Amniotic epithelial cell (primary cell): Measurements from ENCODE around the gene LRRC43.

ENCODE experiments used
- DNase-seq: peaks from one replicate; pipeline ENCODE4 v3.0.0-alpha.2; 2010; ENCODE audit warnings: low read depth

The LRRC43 gene

GRCh38 chr12:122182887-122183587 is at the start of gene LRRC43:
Gene LRRC43 (plus strand): TSS chr12:122183123. CDS start chr12:122183145, 22 bp downstream.
- no peak for DNase-seq

- DNase-seq = no peak
Observed at GRCh38 chr12:122133192-122133950, 49.6 kb upstream of the LRRC43 start.

GRCh38 chr12:122135437-122136031 is 47.4 kb upstream of the LRRC43 start:
- DNase-seq = no peak

- DNase-seq = no peak
Observed at GRCh38 chr12:122137229-122137628, 45.7 kb upstream of the LRRC43 start.

GRCh38 chr12:122137681-122138080 is 45.2 kb upstream of the LRRC43 start:
- DNase-seq = no peak

GRCh38 chr12:122138181-122138580 is 44.7 kb upstream of the LRRC43 start:
- no peak for DNase-seq

- no peak for DNase-seq
Observed at GRCh38 chr12:122138616-122139015, 44.3 kb upstream of the LRRC43 start.

GRCh38 chr12:122139266-122139665 is 43.7 kb upstream of the LRRC43 start:
- DNase-seq = no peak

- DNase-seq = no peak
Observed at GRCh38 chr12:122139941-122140340, 43.0 kb upstream of the LRRC43 start.

- DNase-seq = no peak
Observed at GRCh38 chr12:122140467-122141257, 42.3 kb upstream of the LRRC43 start.

- no peak for DNase-seq
Observed at GRCh38 chr12:122141911-122142725, 40.8 kb upstream of the LRRC43 start.

- no peak for DNase-seq
Observed at GRCh38 chr12:122142857-122143256, 40.1 kb upstream of the LRRC43 start.

- DNase-seq = no peak
Observed at GRCh38 chr12:122144885-122145284, 38.0 kb upstream of the LRRC43 start.

GRCh38 chr12:122145505-122146330 is 37.2 kb upstream of the LRRC43 start:
- no peak for DNase-seq

- no peak for DNase-seq
Observed at GRCh38 chr12:122147514-122148290, 35.2 kb upstream of the LRRC43 start.

GRCh38 chr12:122148657-122149056 is 34.3 kb upstream of the LRRC43 start:
- no peak for DNase-seq

GRCh38 chr12:122150127-122150681 is 32.7 kb upstream of the LRRC43 start:
- no peak for DNase-seq

- DNase-seq = no peak
Observed at GRCh38 chr12:122152754-122153153, 30.2 kb upstream of the LRRC43 start.

- DNase-seq = no peak
Observed at GRCh38 chr12:122155705-122156104, 27.2 kb upstream of the LRRC43 start.
